Non-pigmented ciliary epithelial cell (primary cell): ENCODE results near the gene HOXC4.
"Not testable (repeated sequence)": the region's sequence is repeated elsewhere in the genome, so short reads cannot be mapped to it uniquely, and the experiment has no call there.

ENCODE experiments used
- DNase-seq: peaks from one replicate; pipeline ENCODE4 v3.0.0-alpha.2; 2010; ENCODE audit warnings: low read depth

The HOXC4 gene

DNA sequence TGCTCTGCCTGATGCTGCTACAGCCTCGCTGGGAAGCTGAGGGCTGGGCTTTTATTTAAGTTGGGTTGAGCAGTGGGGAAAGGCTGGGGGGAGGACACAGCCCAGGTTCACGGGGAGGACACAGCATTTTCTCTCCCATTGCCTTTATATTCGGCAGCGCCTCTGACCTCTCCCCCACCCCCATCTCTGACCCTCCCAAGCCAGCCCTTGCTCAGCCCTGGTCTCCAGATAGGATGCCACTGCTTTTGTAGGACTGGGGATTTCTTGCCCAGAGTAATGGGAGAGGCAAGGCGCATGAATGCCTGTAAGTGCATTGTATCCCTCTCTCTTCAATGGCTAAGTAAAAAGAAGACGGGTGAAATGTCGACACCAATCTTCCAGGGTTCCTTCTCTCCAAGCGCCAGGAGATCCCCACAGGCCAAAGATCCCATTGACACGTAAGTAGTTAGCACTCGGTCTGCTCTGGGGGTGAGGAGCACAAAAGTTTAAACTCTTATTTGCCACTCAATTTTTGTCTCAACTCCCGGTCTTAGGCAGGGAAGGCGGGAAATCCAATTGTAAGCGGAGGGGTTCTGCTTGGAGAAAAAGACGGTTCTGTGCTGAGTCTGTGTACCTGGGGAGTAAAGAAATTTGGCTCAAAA is 4.6 kb downstream of the HOXC4 start:
- no peak for DNase-seq

DNA sequence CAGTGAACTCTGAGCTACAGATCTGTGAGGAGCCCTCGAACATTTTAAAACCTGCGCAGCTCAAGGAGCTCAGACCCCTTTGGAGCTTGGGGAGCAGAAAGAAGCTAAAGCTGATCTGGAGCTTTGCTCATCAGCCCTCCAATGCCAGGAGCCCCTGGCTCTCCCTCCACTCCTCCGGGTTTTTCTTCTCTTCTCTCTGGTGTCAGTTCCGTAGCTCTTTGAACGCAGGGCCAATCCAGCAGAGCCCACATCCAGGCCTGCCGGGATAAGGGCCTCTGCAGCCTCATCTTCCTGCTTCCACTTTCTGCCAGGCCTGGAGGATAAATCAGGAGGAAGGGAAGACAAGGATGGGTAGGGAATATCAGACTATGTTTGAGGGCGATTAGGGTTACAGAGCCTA is 6.0 kb downstream of the HOXC4 start:
- no peak for DNase-seq

DNA sequence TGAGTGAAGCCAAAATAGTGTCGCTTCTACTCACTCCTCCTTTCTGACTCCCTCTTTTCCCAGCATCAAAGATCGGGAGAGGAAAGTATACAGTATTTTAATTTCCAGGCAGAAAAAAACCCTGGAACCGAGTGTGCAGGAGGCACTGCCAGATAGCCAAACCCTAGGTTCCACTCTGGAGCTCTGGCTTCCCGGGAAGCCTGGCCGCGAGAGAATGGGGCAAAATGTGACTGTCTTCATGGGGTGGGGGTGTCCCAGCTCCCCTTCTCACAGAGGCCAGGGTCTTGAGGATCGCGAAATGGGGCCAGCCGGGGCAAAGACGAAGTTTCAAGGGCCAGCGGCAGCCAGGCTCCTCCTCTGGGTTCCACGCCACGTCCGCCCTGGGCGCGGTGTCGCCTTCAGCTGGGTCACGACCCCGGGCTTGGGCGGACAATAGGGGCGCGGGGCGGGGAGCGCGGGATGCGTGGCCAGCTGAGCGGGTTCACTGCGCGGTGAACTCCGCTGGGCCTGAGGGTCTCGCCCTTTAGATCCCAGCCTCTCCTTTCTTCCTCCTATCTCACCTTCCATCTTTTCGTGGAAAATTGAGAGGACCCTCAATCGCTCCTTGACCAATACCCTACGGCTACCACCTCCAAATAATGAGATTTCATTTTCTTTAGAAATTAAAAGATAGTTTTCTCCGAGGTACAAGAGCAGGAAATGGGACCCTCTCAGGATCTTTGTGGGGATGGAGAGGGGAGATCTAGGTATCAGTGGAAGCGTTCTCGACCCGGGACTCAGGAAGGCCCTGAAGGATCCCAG is 6.7 kb downstream of the HOXC4 start:
- DNase-seq = no peak

- no peak for DNase-seq
Measured at GRCh38 chr12:54060975-54061778, 7.5 kb downstream of the HOXC4 start.

GRCh38 chr12:54065677-54066076 is 12.0 kb downstream of the HOXC4 start:
- no peak for DNase-seq

DNA sequence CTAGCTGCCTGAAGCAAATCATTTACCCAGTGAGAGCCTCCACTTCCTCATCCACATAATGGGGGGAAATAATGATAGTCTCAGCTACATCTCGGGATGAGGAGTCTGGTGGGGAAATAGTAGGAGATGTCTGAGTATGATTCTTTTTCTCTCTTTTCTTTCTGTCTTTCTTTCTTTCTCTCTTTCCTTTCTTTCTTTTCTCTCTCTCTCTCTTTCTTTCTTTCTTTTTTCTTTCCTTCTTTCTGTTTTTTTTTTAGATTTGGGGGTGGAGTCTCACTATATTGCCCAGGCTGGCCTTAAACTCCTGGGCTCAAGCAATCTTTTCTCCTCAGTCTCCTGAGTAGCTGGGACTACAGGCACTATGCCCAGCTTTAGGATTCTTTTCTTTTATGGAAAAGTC is 12.8 kb downstream of the HOXC4 start:
- no peak for DNase-seq

GRCh38 chr12:54068418-54069070 is 14.9 kb downstream of the HOXC4 start:
- no peak for DNase-seq

- DNase-seq = no peak
Measured at GRCh38 chr12:54071942-54072341, 18.3 kb downstream of the HOXC4 start.

DNA sequence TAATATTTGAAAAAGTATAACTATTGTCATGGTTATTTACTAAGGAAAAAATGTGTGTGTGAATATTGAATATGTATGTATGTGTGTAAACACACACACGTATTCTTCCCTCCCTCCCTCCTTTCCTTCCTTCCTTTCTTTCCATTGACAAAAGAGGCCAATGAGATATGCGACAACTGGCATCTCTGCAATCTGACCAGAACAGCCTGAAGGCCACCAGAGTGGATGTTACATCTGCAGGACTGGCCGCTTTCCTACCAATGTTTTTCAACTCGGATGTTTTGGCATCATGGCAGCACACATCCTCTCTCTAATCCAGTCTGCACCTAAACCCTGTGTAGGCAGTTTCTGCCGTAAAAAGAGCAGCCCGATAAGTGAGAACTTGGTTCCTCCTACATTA is 20.7 kb downstream of the HOXC4 start:
- DNase-seq = no peak

- DNase-seq = no peak
Measured at GRCh38 chr12:54075409-54075808, 21.8 kb downstream of the HOXC4 start.

GRCh38 chr12:54075974-54076373 is 22.3 kb downstream of the HOXC4 start:
- DNase-seq = no peak

DNA sequence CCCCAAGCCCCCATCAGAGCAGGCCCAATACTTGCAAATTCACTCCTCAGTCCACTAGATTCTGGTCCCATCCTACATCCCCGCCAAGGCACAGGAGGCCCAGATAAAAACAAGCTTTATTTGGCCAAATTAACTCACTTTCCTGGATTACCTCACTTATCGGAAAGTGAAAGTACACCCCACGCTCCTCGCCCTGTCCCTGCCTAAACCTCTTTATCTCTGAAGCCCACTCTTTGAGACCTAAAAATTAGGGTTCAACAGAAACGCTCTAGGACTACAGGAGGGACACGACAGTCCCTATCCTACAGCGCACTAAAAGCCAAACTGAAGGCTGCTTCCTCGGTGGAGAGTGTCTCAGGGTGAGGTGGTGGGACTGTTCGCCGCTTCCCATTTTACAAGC is 24.2 kb downstream of the HOXC4 start:
- not testable (repeated sequence) for DNase-seq

DNA sequence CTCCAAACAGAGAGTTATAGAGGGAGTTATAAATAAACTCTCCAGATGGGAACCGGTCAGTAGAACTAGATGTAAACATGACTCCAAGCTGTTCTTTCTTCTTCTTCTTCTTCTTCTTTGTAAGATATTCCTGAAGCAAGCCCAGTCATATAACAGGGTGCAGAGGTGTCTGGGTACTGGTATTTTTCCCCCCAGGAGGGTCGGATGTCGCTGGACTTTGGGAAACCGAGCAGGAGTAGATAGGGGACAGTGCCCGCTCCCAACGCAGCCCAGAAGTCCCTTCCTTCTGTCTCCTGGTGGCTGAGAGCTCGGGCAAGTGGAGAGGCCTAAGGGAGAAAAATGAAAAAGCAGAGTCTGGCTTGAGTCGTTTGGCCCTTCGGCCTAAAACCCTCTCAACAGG is 25.5 kb downstream of the HOXC4 start:
- not testable (repeated sequence) for DNase-seq

- DNase-seq = not testable (repeated sequence)
Measured at GRCh38 chr12:54080008-54080924, 26.6 kb downstream of the HOXC4 start.

GRCh38 chr12:54081053-54081514 is 27.4 kb downstream of the HOXC4 start:
- not testable (repeated sequence) for DNase-seq

GRCh38 chr12:54081581-54082396 is 28.2 kb downstream of the HOXC4 start:
- not testable (repeated sequence) for DNase-seq

DNA sequence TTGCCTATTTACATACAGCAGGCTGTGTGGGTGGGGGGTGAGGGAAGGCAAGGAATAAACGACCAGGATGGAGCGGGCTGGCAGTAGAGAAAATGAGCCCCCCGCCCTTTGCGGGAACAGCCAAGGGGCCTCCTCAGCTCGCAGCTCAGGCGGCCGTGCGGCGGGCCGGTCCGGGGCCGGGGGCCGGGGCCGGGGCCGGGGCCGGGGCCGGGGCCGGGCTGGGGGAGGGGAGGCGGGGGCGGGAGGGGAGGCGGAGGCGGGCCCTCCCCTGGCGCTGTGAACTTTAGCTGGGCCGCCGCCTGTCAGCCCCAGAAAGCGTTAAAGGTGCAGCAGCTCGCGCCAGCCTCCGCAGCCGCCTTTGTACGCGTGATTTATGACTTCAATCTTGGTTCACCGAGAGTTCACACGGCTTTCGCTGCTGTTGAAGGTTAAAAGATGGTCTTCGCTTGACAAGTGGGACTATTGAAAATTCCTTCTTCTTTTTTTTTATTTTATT is 28.8 kb downstream of the HOXC4 start:
- DNase-seq = no peak

DNA sequence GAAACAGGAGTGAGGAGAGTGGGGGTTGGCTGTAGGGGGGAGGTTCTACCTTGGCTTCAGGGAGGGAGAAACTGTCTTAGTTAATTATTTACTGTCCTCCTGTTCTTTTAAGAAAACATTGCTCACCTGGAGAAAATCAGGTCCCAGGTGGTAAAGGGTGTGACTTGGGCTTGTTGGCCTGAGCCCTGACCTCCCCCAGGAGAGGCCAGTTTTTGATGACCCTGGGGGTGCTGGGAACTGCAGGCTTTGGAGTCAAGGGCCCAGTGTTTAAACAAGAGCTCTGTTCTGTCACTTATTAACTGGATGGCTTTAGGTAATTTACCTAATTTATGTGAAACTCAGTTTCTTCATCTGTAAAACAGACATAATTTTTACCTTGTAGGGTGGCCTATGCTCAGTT is 34.4 kb downstream of the HOXC4 start:
- DNase-seq = not testable (repeated sequence)

DNA sequence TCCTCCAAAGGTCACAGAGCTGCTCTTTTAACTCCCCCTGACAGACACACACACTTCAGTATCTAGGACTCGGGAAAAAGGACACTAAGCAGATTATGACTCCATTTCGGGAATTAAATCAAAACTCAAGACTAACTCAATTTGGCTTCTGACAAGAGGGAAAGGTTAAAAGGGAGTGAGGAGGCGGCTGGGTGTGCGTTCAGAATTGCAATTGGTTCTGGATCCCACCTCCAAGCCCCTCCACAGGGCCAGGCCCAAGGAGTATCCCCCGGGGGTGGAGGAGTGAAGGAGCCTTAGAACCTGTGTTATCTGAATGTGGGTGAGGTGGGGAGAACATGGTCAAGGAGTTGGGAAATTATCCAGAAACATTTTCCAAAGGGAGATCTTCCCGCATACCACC is 35.8 kb downstream of the HOXC4 start:
- DNase-seq = not testable (repeated sequence)

DNA sequence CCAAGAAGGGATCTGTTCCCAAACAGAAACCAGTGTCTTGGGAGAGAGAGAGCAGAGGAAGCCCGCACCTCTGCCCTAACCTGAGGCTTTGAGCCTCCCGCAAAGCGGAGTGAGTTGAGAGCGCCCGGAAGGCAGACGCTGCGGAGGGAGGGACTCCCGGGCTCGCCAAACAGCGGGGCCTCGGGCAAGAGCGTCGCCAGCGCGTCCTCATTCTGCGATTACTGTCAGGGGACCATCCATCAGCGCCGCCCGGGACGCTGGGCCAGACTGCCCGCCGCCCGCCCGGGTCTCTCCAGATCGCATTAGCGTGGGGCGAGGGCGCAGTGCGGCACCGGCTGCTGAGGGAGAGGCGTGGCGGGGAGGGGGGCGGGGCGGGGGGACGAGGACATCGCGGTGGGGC is 36.7 kb downstream of the HOXC4 start:
- DNase-seq = not testable (repeated sequence)
